HL-60 (cell line): ENCODE measurements around the gene NCOA3.

Source experiments
- DNase-seq, 2 experiments: peaks; one replicate each; pipeline ENCODE4 v3.0.0-alpha.2; 2010 to 2020; ENCODE audit warnings: low read depth in 1 of 2, low spot score in 1 of 2
- H3K27ac ChIP-seq: fragments of 250-450 bp; sonication (Bioruptor Pico); replicated peaks from 2 replicates; pipeline ENCODE4 v1.5.1; 2020; ENCODE audit warnings: mild to moderate bottlenecking, moderate library complexity
- H3K27me3 ChIP-seq: fragments of 250-450 bp; sonication (Bioruptor Pico); 2 replicates; pipeline ENCODE4 v1.5.1; 2021; ENCODE audit warnings: mild to moderate bottlenecking, moderate library complexity; ENCODE audit not compliant: insufficient read depth, poor library complexity, severe bottlenecking
- H3K4me3 ChIP-seq: replicated peaks from 2 replicates; pipeline ENCODE4 v1.5.1; 2011; ENCODE audit warnings: mild to moderate bottlenecking, control low read depth, low read length; ENCODE audit not compliant: insufficient read depth
- GABPA ChIP-seq: IDR thresholded peaks from 2 replicates; pipeline ENCODE4 v1.6.1; 2012; ENCODE audit warnings: low read depth
- POLR2AphosphoS5 ChIP-seq: IDR thresholded peaks from 2 replicates; pipeline ENCODE4 v1.6.1; 2012; ENCODE audit warnings: low read depth
- REST ChIP-seq: IDR thresholded peaks from 2 replicates; pipeline ENCODE4 v1.6.1; 2012; ENCODE audit warnings: low read depth; ENCODE audit not compliant: insufficient replicate concordance
- SPI1 ChIP-seq: IDR thresholded peaks from 2 replicates; pipeline ENCODE4 v1.6.1; 2012; ENCODE audit warnings: low read depth, mild to moderate bottlenecking, borderline replicate concordance
- TF ChIP-seq, protein P1 (sequence below): IDR thresholded peaks from one replicate; pipeline ENCODE4 v1.5.1; 2011; ENCODE audit warnings: low read length, control low read depth, inconsistent platforms; ENCODE audit not compliant: insufficient read depth

The NCOA3 gene

GRCh38 chr20:47661714-47662113 is 160.0 kb downstream of the NCOA3 start:
- no peak overlapping the region for H3K4me3 ChIP-seq
- TF ChIP-seq POLR2AphosphoS5 (no peak), REST (no peak)
- TF ChIP-seq, protein P1, sequence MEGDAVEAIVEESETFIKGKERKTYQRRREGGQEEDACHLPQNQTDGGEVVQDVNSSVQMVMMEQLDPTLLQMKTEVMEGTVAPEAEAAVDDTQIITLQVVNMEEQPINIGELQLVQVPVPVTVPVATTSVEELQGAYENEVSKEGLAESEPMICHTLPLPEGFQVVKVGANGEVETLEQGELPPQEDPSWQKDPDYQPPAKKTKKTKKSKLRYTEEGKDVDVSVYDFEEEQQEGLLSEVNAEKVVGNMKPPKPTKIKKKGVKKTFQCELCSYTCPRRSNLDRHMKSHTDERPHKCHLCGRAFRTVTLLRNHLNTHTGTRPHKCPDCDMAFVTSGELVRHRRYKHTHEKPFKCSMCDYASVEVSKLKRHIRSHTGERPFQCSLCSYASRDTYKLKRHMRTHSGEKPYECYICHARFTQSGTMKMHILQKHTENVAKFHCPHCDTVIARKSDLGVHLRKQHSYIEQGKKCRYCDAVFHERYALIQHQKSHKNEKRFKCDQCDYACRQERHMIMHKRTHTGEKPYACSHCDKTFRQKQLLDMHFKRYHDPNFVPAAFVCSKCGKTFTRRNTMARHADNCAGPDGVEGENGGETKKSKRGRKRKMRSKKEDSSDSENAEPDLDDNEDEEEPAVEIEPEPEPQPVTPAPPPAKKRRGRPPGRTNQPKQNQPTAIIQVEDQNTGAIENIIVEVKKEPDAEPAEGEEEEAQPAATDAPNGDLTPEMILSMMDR = no peak
- no peak for DNase-seq
- no peak overlapping the region for H3K27ac ChIP-seq
- no peaks in the 10 kb centered on the region for H3K27me3 ChIP-seq

DNA sequence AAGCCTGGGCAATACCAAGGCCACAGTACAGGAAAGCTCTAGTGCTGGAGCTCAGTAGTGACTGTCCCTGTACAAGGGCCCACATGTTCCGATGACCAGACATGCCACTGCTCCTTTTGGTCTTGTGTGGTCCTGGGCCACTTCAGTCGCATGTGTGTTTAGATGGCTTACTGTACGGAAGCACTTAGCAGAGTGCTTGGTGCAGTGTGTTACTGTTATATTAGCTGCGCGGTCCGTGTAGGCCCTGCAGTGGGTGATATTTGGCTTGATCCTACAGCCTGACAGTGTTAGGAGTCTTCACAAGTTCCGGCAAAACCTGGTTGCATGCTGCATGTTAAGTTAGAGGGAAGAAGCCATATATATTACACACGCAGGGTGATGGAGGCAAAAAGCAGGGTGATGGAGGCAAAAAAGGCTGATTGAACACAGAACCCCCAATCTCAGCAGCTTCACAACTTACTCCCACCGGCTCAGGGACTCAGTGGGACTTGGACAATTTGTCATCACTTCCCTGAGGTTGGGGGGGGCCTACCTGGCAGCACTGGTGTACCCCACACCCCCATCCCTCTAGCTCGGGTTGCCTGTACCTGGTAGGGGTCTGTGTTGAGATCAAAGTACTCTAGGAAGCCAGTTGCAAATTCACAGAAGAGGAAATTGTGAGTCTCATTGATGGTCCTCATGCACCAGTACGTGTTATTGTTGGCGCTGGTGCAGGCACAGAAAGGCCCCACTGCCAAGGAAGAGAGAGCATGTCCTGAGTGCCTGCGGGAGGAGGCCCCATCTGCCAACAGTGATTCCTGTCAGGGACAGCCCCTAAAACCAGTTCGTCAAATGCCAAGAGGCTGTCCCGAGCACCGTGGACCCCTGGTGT is 161.0 kb downstream of the NCOA3 start:
- Histone ChIP-seq H3K4me3 (no peak overlapping the region), H3K27ac (no peak overlapping the region), H3K27me3 (no peaks in the 10 kb centered on the region)
- TF ChIP-seq, protein P1 = no peak
- no peak for TF ChIP-seq POLR2AphosphoS5
- DNase-seq = no peak

GRCh38 chr20:47663354-47664067 is 161.8 kb downstream of the NCOA3 start:
- TF ChIP-seq SPI1 (no peak), GABPA (no peak)
- TF ChIP-seq, protein P1 = peak; percentile 86
- DNase-seq = peak; percentile 64 to 77
- Histone ChIP-seq H3K27ac (no peak overlapping the region), H3K27me3 (no peaks in the 10 kb centered on the region), H3K4me3 (no peak overlapping the region)

DNA sequence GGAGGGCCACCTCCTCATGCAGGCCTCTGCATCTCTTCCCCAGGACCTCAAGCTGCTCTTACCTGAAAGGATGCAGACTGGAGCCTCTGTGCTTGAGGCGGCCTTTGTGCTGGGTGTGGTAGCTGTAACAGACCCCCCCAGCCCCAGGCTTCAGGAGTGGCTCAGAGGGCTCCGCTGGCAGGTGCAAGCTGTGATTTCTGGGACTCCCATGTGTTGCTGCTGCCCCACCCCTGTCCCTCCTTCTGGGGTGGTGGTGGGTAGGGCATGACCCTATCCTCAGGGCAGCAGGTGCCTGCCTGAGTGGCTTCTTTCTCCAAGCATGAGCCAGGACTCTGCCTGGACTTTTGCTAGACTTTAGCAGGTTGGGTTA is 162.4 kb downstream of the NCOA3 start:
- DNase-seq = no peak
- Histone ChIP-seq H3K27me3 (no peaks in the 10 kb centered on the region), H3K27ac (no peak overlapping the region), H3K4me3 (no peak overlapping the region)
- TF ChIP-seq GABPA (no peak), SPI1 (no peak), POLR2AphosphoS5 (no peak), REST (no peak)
- TF ChIP-seq, protein P1 = no peak
